ENCODE data around the gene SIRPG. TPM values are rescaled to one million over a fixed set of nuclear protein-coding genes. Genes with fewer than 3 reads are reported as not detected.

The SIRPG gene
- total RNA-seq, 1 experiment from 2014 or later, result not detected

DNA sequence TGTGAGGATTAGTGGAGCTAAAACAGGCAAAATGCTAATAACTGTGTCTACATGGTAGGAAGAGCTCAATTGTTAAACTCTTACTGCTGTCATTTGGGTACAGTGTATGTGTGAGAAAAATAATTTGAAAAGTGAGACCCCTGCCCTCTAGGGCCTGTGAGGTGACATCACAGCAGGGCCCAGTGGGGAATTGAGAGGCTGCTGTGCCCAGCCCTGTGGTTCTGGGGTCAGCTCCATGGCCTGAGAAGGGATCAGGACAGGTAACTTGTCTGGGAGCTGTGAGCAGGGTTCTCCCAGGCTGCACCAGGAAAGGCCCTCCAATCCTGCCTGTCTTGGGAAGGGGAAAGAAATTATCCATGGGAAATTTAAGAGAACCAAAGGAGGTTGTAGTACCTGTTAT lies 39.1 kb downstream of the SIRPG start:
- H3K4me1 Mint-ChIP-seq, result peaks cover 4 to 5% of the 10 kb centered on the region in 2 experiments; a peak in 3 of 4 replicates

More for the DNA sequence above, 39.1 kb downstream of the SIRPG start:
- H4K91ac ChIP-seq (ENCODE audit: insufficient read length, low read depth, low read length), result no peak overlapping the region
- H3T11ph ChIP-seq (ENCODE audit: low read length), result no peak overlapping the region
- TF ChIP-seq CTCF (conservative IDR thresholded peaks at IDR 0.05), result no peak
- H4K8ac ChIP-seq (replicated peaks; ENCODE audit: insufficient read length, low read depth, low read length), result no peak overlapping the region
- H3K14ac ChIP-seq (ENCODE audit: insufficient read depth, low read length), result no peak overlapping the region
- no peak overlapping the region for H3K4me2 ChIP-seq (ENCODE audit: insufficient read depth, insufficient read length, low read length)
- H3K56ac ChIP-seq (ENCODE audit: insufficient read length, low read depth, low read length), result no peak overlapping the region
- H2BK12ac ChIP-seq (ENCODE audit: insufficient read length, low read depth, low read length), result no peak overlapping the region
- no peak overlapping the region for H2BK5ac ChIP-seq (ENCODE audit: insufficient read length, low read length)
- H3K27me3 ChIP-seq (ENCODE audit: insufficient read depth, low read length), result no peaks in the 10 kb centered on the region
- H4K20me1 ChIP-seq (ENCODE audit: control insufficient read depth, insufficient read depth, insufficient read length), result no peaks in the 10 kb centered on the region
- no peak for DNase-seq
- no peak overlapping the region for H3K4ac ChIP-seq (ENCODE audit: low read depth, low read length)
- H2AK5ac ChIP-seq (ENCODE audit: insufficient read length, low read length), result no peak overlapping the region
- Mint-ChIP-seq H3K27me3 (ENCODE audit: low read depth) (peaks cover 8% of the 10 kb centered on the region), H3K36me3 (ENCODE audit: insufficient read depth in 1 of 3, low read depth in 3 of 3) (no peaks in the 10 kb centered on the region; a peak in 1 of 7 replicates), H3K4me3 (no peak overlapping the region), H3K9me3 (peaks cover 2 to 4% of the 10 kb centered on the region in 2 experiments), H3K27ac (no peak overlapping the region)
- H3K23me2 ChIP-seq (ENCODE audit: insufficient read length, low read depth, low read length, poor library complexity, severe bottlenecking), result no peaks in the 10 kb centered on the region
- H3K79me2 ChIP-seq (ENCODE audit: insufficient read depth, low read length), result no peaks in the 10 kb centered on the region
- H3K23ac ChIP-seq (ENCODE audit: insufficient read length, low read depth, low read length), result no peak overlapping the region
- H3K27ac ChIP-seq (ENCODE audit: insufficient read length, low read depth, low read length), result no peak overlapping the region
- no peak overlapping the region for H2BK15ac ChIP-seq (ENCODE audit: low read depth, low read length)
- H3K4me1 ChIP-seq (ENCODE audit: insufficient read depth, low read length), result no peaks in the 10 kb centered on the region
- H4K5ac ChIP-seq (ENCODE audit: insufficient read length, low read depth, low read length), result no peak overlapping the region
- no peaks in the 10 kb centered on the region for H3K79me1 ChIP-seq (ENCODE audit: insufficient read depth, low read depth, low read length, poor library complexity, severe bottlenecking)
- H2BK20ac ChIP-seq (ENCODE audit: low read depth, low read length, poor library complexity, severe bottlenecking), result no peak overlapping the region
- no peak overlapping the region for H2BK120ac ChIP-seq (ENCODE audit: low read depth, low read length, poor library complexity, severe bottlenecking)
- no peaks in the 10 kb centered on the region for H3K9me3 ChIP-seq (ENCODE audit: control insufficient read depth, low read depth, low read length)
- H3K18ac ChIP-seq (ENCODE audit: insufficient read length, low read depth, low read length), result no peak overlapping the region
- no peak overlapping the region for H2AFZ ChIP-seq (ENCODE audit: low read length)
- H3K9ac ChIP-seq (ENCODE audit: extremely low read depth, insufficient read length, low read length), result no peak overlapping the region

All from H9 (cell line).